ENCODE results near the gene OGDHL. TPM values are rescaled to one million over a fixed set of nuclear protein-coding genes. Genes with fewer than 3 reads are reported as not detected.

The OGDHL gene
- polyA plus RNA-seq, 1 donor from 2014 or later, result 40.7 TPM

GRCh38 chr10:49742683-49743463 lies 19.2 kb downstream of the OGDHL start:
- TF ChIP-seq EP300 (conservative IDR thresholded peaks at IDR 0.05; ENCODE audit: poor library complexity, severe bottlenecking) (no peak), SMC3 (conservative IDR thresholded peaks at IDR 0.05; ENCODE audit: poor library complexity) (no peak), CTCF (IDR thresholded peaks at IDR 0.05; ENCODE audit: poor library complexity, severe bottlenecking) (no peak), POLR2AphosphoS5 (IDR thresholded peaks at IDR 0.05) (no peak), EZH2 (IDR thresholded peaks at IDR 0.05; ENCODE audit: borderline replicate concordance, insufficient read depth, low read length, poor library complexity, severe bottlenecking) (no peak), MXI1 (conservative IDR thresholded peaks at IDR 0.05; ENCODE audit: poor library complexity, severe bottlenecking) (no peak), REST (IDR thresholded peaks at IDR 0.05; ENCODE audit: borderline replicate concordance) (no peak), RAD21 (conservative IDR thresholded peaks at IDR 0.05) (no peak), TAF1 (IDR thresholded peaks at IDR 0.05; ENCODE audit: low read depth) (no peak)
- no peaks in the 10 kb centered on the region for H3K36me3 ChIP-seq (ENCODE audit: insufficient read depth, low read length)

DNA sequence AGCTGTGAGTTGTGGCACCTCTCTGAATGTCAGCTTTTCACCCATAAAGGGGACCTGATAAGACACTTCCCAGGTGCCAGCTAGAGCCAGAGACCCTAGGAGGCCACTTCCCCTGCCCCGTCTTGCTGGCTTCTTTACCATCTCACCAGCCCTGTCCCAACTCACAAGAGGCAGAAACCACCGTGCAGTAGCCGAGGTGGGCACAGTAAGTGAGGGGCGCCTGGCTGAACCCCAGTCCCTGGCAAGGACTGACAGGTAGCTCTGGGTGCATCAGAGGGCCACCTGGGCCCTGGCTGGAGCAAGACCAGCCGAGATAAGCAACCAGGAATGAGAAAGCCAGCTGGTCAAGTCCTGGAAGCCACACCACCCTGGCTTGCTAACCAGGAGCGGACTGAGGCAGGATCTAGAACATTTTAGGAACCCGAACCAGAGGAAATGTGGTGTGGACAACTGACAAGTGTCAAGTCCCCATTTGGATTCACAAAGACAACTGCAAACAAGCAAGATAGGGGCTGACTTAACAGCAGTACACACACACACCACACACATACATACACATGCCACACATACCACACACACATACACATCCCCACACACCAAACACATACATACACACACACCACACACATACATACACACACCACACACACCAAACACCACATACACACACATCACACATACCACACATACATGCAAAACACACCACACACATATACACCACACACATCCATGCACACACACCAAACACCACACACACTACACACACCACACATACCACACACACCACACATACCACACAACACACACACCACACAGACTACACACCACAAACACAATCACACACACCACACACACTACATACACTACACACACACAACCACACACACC lies 20.8 kb downstream of the OGDHL start:
- H3K9ac ChIP-seq (ENCODE audit: low read length), result no peak overlapping the region
- no peak overlapping the region for H2AFZ ChIP-seq (ENCODE audit: low read depth, low read length)
- H3K79me2 ChIP-seq (replicated peaks; ENCODE audit: insufficient read depth, low read length), result no peaks in the 10 kb centered on the region
- no peak overlapping the region for H3K4me2 ChIP-seq (ENCODE audit: low read length)
- H3K4me3 ChIP-seq (ENCODE audit: low read length), result no peak overlapping the region
- no peaks in the 10 kb centered on the region for H3K36me3 ChIP-seq (ENCODE audit: insufficient read depth, low read length)
- no peaks in the 10 kb centered on the region for H4K20me1 ChIP-seq (ENCODE audit: insufficient read depth)
- H3K9me3 ChIP-seq (ENCODE audit: low read length), result no peaks in the 10 kb centered on the region
- no peaks in the 10 kb centered on the region for H3K9me2 ChIP-seq (ENCODE audit: insufficient read depth, low read length)
- no peaks in the 10 kb centered on the region for H3K27me3 ChIP-seq (ENCODE audit: insufficient read depth, low read depth, low read length)
- TF ChIP-seq TAF1 (IDR thresholded peaks at IDR 0.05; ENCODE audit: low read depth), result no peak
- TF ChIP-seq SMC3 (conservative IDR thresholded peaks at IDR 0.05; ENCODE audit: poor library complexity), result no peak
- no peak for TF ChIP-seq REST (IDR thresholded peaks at IDR 0.05; ENCODE audit: borderline replicate concordance)
- TF ChIP-seq CTCF (IDR thresholded peaks at IDR 0.05; ENCODE audit: poor library complexity, severe bottlenecking), result no peak
- TF ChIP-seq POLR2AphosphoS5 (IDR thresholded peaks at IDR 0.05), result no peak
- no peak for TF ChIP-seq MXI1 (conservative IDR thresholded peaks at IDR 0.05; ENCODE audit: poor library complexity, severe bottlenecking)
- no peak for TF ChIP-seq EZH2 (IDR thresholded peaks at IDR 0.05; ENCODE audit: borderline replicate concordance, insufficient read depth, low read length, poor library complexity, severe bottlenecking)
- no peak for TF ChIP-seq RAD21 (conservative IDR thresholded peaks at IDR 0.05)
- no peak for TF ChIP-seq EP300 (conservative IDR thresholded peaks at IDR 0.05; ENCODE audit: poor library complexity, severe bottlenecking)
- H3K27ac ChIP-seq (ENCODE audit: low read length), result no peak overlapping the region
- H3F3A ChIP-seq (ENCODE audit: insufficient read depth, low read length, poor library complexity, severe bottlenecking), result no peaks in the 10 kb centered on the region

More at GRCh38 chr10:49742683-49743463, 19.2 kb downstream of the OGDHL start:
- no peak overlapping the region for H2AFZ ChIP-seq (ENCODE audit: low read depth, low read length)
- H3K9me2 ChIP-seq (ENCODE audit: insufficient read depth, low read length), result no peaks in the 10 kb centered on the region
- no peaks in the 10 kb centered on the region for H3K27me3 ChIP-seq (ENCODE audit: insufficient read depth, low read depth, low read length)
- H3F3A ChIP-seq (ENCODE audit: insufficient read depth, low read length, poor library complexity, severe bottlenecking), result no peaks in the 10 kb centered on the region
- H3K9ac ChIP-seq (ENCODE audit: low read length), result no peak overlapping the region
- no peak overlapping the region for H3K27ac ChIP-seq (ENCODE audit: low read length)
- H3K9me3 ChIP-seq (ENCODE audit: low read length), result no peaks in the 10 kb centered on the region
- no peak overlapping the region for H3K4me2 ChIP-seq (ENCODE audit: low read length)
- no peak overlapping the region for H3K4me3 ChIP-seq (ENCODE audit: low read length)
- H4K20me1 ChIP-seq (ENCODE audit: insufficient read depth), result no peaks in the 10 kb centered on the region
- no peaks in the 10 kb centered on the region for H3K79me2 ChIP-seq (replicated peaks; ENCODE audit: insufficient read depth, low read length)

All from neural cell (in vitro differentiated cells).